ENCODE results near the gene AAMDC. TPM values are rescaled to one million over a fixed set of nuclear protein-coding genes. Genes with fewer than 3 reads are reported as not detected.

Gene AAMDC
- total and polyA plus RNA-seq, 2 of the 13 experiments (the other 11 are each of a cell fraction or from before 2014, with no cell fraction given), result 18.1 to 35.6 TPM

DNA sequence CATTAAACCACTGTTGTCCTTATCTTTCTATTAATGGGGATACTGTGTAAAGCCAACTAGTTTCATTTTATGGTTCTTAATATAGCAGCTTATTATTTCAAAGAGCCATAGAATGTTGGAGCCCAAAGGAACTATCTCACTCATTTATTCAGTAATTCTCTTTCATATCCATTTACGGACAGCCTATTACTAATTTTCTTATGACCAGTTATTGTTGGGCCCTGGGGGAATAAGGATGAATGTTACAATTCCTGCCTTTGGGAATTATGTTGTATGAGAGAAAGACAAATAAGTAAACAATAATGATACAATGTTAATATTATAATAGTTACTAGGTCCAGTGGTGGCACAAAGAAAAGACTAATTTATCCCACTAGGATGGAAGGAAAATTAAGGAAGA lies 52.4 kb downstream of the AAMDC start (continued):
- TF ChIP-seq, protein P1, sequence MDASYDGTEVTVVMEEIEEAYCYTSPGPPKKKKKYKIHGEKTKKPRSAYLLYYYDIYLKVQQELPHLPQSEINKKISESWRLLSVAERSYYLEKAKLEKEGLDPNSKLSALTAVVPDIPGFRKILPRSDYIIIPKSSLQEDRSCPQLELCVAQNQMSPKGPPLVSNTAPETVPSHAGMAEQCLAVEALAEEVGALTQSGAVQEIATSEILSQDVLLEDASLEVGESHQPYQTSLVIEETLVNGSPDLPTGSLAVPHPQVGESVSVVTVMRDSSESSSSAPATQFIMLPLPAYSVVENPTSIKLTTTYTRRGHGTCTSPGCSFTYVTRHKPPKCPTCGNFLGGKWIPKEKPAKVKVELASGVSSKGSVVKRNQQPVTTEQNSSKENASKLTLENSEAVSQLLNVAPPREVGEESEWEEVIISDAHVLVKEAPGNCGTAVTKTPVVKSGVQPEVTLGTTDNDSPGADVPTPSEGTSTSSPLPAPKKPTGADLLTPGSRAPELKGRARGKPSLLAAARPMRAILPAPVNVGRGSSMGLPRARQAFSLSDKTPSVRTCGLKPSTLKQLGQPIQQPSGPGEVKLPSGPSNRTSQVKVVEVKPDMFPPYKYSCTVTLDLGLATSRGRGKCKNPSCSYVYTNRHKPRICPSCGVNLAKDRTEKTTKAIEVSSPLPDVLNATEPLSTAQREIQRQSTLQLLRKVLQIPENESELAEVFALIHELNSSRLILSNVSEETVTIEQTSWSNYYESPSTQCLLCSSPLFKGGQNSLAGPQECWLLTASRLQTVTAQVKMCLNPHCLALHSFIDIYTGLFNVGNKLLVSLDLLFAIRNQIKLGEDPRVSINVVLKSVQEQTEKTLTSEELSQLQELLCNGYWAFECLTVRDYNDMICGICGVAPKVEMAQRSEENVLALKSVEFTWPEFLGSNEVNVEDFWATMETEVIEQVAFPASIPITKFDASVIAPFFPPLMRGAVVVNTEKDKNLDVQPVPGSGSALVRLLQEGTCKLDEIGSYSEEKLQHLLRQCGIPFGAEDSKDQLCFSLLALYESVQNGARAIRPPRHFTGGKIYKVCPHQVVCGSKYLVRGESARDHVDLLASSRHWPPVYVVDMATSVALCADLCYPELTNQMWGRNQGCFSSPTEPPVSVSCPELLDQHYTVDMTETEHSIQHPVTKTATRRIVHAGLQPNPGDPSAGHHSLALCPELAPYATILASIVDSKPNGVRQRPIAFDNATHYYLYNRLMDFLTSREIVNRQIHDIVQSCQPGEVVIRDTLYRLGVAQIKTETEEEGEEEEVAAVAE (CRISPR knock-in tag; IDR thresholded peaks at IDR 0.05; ENCODE audit: borderline replicate concordance), result no peak
- TF ChIP-seq GMEB1 (CRISPR knock-in tag; IDR thresholded peaks at IDR 0.05; ENCODE audit: borderline replicate concordance), result no peak
- no peak for TF ChIP-seq THYN1 (CRISPR knock-in tag; IDR thresholded peaks at IDR 0.05; ENCODE audit: borderline replicate concordance, low read depth)
- no peak for TF ChIP-seq SRSF1 (optimal IDR thresholded peaks at IDR 0.05; ENCODE audit: low read depth, low read length)
- TF ChIP-seq, protein P2, sequence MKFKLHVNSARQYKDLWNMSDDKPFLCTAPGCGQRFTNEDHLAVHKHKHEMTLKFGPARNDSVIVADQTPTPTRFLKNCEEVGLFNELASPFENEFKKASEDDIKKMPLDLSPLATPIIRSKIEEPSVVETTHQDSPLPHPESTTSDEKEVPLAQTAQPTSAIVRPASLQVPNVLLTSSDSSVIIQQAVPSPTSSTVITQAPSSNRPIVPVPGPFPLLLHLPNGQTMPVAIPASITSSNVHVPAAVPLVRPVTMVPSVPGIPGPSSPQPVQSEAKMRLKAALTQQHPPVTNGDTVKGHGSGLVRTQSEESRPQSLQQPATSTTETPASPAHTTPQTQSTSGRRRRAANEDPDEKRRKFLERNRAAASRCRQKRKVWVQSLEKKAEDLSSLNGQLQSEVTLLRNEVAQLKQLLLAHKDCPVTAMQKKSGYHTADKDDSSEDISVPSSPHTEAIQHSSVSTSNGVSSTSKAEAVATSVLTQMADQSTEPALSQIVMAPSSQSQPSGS (CRISPR knock-in tag; IDR thresholded peaks at IDR 0.05), result no peak
